GM20000 (cell line): ENCODE measurements around the gene TIGD6.

ENCODE experiments used
- DNase-seq: peaks from one replicate; pipeline ENCODE4 v3.0.0; 2012; ENCODE audit warnings: low spot score
- TF ChIP-seq, protein P1 (sequence below): IDR thresholded peaks from 2 replicates; pipeline ENCODE4 v1.5.1; 2012; ENCODE audit warnings: mild to moderate bottlenecking, control low read depth; ENCODE audit errors: extremely low read depth, missing control alignments

TIGD6 gene

DNA sequence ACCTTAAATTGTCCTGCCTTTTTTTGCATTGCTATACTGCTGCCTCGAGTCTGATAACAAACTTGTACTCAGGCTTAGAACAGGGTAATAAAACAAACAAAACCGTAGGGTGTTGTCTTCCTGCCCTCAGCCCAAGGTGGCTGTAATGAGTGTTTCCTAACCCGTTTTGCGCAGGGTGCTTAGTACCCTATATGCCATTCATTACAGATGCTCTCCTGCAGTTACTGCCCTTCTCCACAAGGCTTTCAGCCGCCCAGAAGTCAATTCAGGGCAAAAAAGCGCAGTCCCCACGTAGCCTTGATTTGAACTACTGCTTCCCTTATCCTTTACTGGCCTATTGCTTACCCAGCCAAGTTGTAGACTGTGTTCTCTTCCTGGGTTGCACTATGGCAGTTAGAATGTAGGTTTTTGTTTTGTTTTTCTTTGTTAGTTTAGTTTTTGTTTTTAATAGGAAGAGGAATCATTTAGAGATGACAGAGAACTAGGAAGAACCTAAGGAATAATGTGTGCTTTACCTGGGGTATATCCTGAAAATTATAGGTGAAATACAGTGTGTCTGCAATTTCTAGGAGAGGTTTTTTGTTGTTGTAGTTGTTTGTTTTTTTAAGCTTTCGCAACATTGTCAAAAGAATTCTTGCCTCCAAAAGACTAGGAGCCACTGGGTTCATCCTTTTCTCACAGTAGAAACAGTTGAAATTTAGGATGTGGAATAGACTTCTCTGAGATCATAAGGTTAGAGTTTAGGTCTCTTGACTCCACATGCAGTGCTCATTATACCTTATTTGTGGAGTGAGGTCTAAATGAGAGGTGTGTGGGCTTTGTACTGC lies 1.4 kb upstream of the TIGD6 start:
- TF ChIP-seq, protein P1, sequence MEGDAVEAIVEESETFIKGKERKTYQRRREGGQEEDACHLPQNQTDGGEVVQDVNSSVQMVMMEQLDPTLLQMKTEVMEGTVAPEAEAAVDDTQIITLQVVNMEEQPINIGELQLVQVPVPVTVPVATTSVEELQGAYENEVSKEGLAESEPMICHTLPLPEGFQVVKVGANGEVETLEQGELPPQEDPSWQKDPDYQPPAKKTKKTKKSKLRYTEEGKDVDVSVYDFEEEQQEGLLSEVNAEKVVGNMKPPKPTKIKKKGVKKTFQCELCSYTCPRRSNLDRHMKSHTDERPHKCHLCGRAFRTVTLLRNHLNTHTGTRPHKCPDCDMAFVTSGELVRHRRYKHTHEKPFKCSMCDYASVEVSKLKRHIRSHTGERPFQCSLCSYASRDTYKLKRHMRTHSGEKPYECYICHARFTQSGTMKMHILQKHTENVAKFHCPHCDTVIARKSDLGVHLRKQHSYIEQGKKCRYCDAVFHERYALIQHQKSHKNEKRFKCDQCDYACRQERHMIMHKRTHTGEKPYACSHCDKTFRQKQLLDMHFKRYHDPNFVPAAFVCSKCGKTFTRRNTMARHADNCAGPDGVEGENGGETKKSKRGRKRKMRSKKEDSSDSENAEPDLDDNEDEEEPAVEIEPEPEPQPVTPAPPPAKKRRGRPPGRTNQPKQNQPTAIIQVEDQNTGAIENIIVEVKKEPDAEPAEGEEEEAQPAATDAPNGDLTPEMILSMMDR = peak; percentile 12
- peak; percentile 83 for DNase-seq

DNA sequence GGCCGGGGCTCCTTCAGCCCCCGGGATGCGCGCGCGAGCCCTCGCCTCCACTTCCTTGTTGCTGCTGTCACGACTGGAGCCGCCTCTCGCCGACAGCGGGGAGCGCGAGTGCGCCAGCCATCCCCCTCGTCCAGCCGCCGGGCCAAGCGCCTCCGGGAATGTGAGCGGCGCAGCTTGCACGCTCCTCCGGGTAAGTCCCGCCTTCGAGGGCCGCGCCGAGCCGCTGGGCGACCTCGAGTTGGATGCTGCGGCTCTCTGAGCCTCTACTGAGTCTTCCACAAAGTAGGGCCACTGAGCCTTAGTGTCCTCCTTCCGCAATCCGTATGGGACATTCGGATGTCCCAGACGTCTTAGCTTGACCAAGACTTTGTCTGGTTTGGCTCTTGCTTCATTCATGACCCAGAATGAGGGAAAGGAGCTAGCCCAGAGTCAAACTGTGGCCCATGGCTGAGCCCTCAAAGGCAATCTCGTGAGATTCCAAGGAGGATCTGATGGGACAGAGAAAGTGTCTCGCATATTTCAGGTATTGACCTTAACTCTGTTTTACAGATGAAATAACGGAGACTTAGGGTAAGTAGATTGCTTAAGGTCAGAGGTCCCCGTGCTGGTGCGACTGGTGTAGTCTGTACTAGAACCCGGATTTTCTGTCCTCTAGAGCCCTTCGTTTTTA lies 671 bp upstream of the TIGD6 start:
- TF ChIP-seq, protein P1 = no peak
- peak; percentile 39 for DNase-seq

DNA sequence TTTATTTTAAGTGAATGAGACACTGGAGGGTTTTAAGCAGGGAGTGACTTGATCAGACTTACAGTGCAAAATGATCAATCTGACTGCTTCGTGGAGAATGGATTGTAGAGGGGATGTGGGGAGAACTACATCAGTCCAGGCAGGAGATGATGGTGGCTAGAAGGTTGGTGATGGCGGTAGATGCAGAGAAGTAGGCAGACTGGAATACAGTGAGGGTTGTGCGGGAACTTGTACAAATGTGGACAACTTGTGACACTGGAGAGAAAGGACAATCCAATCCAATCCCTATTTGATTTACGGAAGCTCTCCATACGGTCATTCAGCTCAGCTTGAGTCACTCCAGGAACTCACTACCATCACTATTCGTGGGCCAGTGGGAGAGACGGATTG lies 593 bp downstream of the TIGD6 start:
- TF ChIP-seq, protein P1 = no peak
- DNase-seq = no peak

DNA sequence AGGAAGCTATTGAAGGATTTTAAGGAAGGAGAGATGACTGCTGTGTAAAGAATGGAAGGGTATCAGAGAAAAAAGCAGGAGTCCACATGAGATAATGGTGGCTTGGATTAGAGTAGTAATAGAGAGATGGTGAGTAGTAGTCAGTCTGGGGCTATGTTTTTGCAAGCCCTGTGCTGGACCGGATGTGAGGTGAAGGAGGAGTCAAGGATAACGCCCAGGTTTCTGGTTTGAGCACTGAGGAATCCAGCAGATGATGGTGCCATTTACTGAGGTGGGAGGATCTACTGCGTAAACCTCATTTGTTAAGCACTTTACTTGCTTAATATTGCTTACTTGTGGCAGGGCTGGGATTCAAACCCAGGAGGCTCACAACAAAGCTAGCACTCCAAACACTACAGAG lies 1.1 kb downstream of the TIGD6 start:
- TF ChIP-seq, protein P1 = no peak
- no peak for DNase-seq

DNA sequence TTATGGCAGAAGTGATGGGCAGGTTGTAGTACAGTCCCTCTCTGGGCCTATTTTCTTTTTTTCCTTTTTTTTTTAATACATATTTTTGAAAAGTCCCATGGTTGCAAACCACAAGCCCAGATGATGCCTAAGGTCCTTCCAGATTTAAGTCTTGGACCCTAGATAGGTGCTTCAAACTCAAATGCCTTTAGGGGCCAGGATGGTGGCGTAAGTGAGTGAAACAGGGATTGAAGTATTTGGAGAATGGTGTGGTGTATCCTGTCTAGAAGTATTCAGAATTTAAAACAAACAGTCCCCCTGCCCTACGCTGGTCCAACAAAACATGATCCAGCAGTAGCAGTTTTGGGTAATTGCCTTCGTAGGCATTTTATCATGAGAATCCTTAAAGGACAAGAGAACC lies 2.2 kb downstream of the TIGD6 start:
- TF ChIP-seq, protein P1 = no peak
- no peak for DNase-seq

DNA sequence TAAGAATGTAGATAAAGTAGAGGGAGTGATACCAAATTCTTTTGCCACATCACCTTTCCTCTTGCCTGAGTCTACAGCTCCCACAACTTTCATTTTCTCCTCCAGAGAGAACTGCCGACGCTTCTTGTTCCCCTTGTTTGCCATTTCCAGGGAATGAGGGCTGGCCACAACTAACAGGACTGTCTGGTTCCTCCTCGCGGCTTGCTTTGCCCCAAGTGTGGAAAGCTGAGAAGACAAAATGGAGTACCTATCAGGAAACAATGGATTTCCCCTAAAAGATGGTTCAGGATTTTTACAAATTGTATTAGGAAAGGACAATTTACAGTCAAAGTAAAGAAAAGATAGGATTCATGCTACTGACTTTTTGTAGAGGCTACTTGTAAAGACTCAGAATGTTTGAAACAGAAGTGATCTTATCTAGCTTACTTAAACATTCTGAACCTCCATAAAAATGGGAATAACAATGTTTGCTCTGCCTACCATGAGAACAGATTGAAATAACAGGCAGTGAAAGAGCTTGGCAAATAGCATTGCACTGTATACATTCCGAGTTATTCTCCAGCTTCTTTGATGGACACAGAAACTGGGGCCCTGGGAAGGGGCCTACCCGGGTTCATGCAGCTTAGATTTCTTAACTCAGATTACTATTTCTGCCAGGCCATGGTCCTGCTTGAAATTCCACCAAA lies 4.1 kb downstream of the TIGD6 start:
- DNase-seq = no peak
- TF ChIP-seq, protein P1 = no peak
